ENCODE measurements around the gene CT45A10.
"Not testable (repeated sequence)": the region's sequence is repeated elsewhere in the genome, so short reads cannot be mapped to it uniquely, and the experiment has no call there.

The CT45A10 gene

GRCh38 chrX:135854438-135854837, 38.8 kb downstream of the CT45A10 start, which contains the start of gene CT45A8:
Gene CT45A8, minus strand, starts transcription at chrX:135854538. Its CDS starts 3,755 bp downstream, at chrX:135850783.
- H3K79me2 ChIP-seq; H3K9me3 ChIP-seq (ENCODE audit: control insufficient read depth, low read length); H3K4me3 ChIP-seq (ENCODE audit: low read depth, low read length); H3K9ac ChIP-seq; H3K27me3 ChIP-seq (ENCODE audit: control insufficient read depth, insufficient read depth, low read length); H3K4me1 ChIP-seq; H3K27ac ChIP-seq; H3K4me2 ChIP-seq (ENCODE audit: low read length); H2AFZ ChIP-seq; H3K36me3 ChIP-seq (ENCODE audit: control insufficient read depth, insufficient read depth, low read length): not testable (repeated sequence)

- H3K4me1 ChIP-seq; H3K27me3 ChIP-seq (ENCODE audit: control insufficient read depth, insufficient read depth, low read length); H3K4me2 ChIP-seq (ENCODE audit: low read length); H3K79me2 ChIP-seq; H3K9me3 ChIP-seq (ENCODE audit: control insufficient read depth, low read length); H3K4me3 ChIP-seq (ENCODE audit: low read depth, low read length); H2AFZ ChIP-seq; H3K9ac ChIP-seq; H3K27ac ChIP-seq; H3K36me3 ChIP-seq (ENCODE audit: control insufficient read depth, insufficient read depth, low read length): not testable (repeated sequence)
These were observed 56.1 kb downstream of the CT45A10 start, which contains the start of gene CT45A7 for GRCh38 chrX:135837180-135837579. Gene CT45A7, minus strand, starts transcription at chrX:135837280. Its CDS starts 3,747 bp downstream, at chrX:135833533.
